Natural killer cell (primary cell): ENCODE results near the gene PLEKHF1. TPM values are rescaled to one million over a fixed set of nuclear protein-coding genes. Genes with fewer than 3 reads are reported as not detected.
"Not testable (repeated sequence)": the region's sequence is repeated elsewhere in the genome, so short reads cannot be mapped to it uniquely, and the experiment has no call there.

Source experiments
- ATAC-seq, 3 donors: fragments of 150-1000 bp in 2 of 3; fragments of 200-7000 bp in 1 of 3; cut with Tn5 transposase; 1 replicate in 1 of 3; 2 replicates in 2 of 3; pipeline ENCODE4 v1.10.0; 2021; ENCODE audit warnings: mild to moderate bottlenecking in 2 of 3, moderate library complexity in 2 of 3
- DNase-seq, 2 donors: peaks; one replicate each; pipeline versions ENCODE4 v3.0.0 to v3.0.0-alpha.2; 2013 to 2021; ENCODE audit warnings: mixed read lengths in 1 of 2
- H3K27ac ChIP-seq: one replicate; pipeline ENCODE4 v1.5.1; 2013; ENCODE audit warnings: mild to moderate bottlenecking, low read length
- H3K27me3 ChIP-seq: one replicate; pipeline ENCODE4 v1.6.1; 2013; ENCODE audit warnings: low read length; ENCODE audit not compliant: control insufficient read depth, insufficient read depth
- H3K36me3 ChIP-seq: one replicate; pipeline ENCODE4 v1.6.1; 2013; ENCODE audit warnings: low read length; ENCODE audit not compliant: control insufficient read depth, insufficient read depth
- H3K4me1 ChIP-seq: one replicate; pipeline ENCODE4 v1.6.1; 2013; ENCODE audit warnings: low read length; ENCODE audit not compliant: control insufficient read depth, insufficient read depth
- H3K4me3 ChIP-seq: one replicate; pipeline ENCODE4 v1.5.1; 2013; ENCODE audit warnings: low read length
- H3K9me3 ChIP-seq: one replicate; pipeline ENCODE4 v1.6.1; 2013; ENCODE audit warnings: low read length; ENCODE audit not compliant: control insufficient read depth, insufficient read depth
- H3K27ac Mint-ChIP-seq, 2 donors: one replicate each; pipeline ENCODE4 v1.8.0; 2022; ENCODE audit warnings: mild to moderate bottlenecking in 2 of 2, mixed read lengths in 2 of 2, moderate library complexity in 1 of 2
- H3K27me3 Mint-ChIP-seq, 2 donors: one replicate each; pipeline ENCODE4 v1.8.0; 2022; ENCODE audit warnings: low read depth in 2 of 2, mixed read lengths in 2 of 2
- H3K36me3 Mint-ChIP-seq: one replicate; pipeline ENCODE4 v1.8.0; 2022; ENCODE audit warnings: mixed read lengths
- H3K4me1 Mint-ChIP-seq, 2 donors: one replicate each; pipeline ENCODE4 v1.8.0; 2022; ENCODE audit warnings: mixed read lengths in 2 of 2
- H3K4me3 Mint-ChIP-seq: one replicate; pipeline ENCODE4 v1.8.0; 2022; ENCODE audit warnings: mild to moderate bottlenecking, moderate library complexity, mixed read lengths
- H3K9me3 Mint-ChIP-seq, 2 donors: one replicate each; pipeline ENCODE4 v1.8.0; 2022; ENCODE audit warnings: mixed read lengths in 2 of 2
- CTCF ChIP-seq: fragments of 200-600 bp; IDR thresholded peaks from one replicate; pipeline ENCODE4 v1.8.0; 2022; ENCODE audit warnings: antibody characterized with exemption
- WGBS: methylation state at CpG from one replicate; pipeline ENCODE4 v1.1.7; 2013; ENCODE audit warnings: missing lambda C conversion rate; ENCODE audit not compliant: insufficient coverage; 5-methylcytosine and 5-hydroxymethylcytosine counted together
- intact Hi-C: fragments of 100-400 bp; cut with micrococcal nuclease; formaldehyde crosslinking; loops from one replicate; pipeline ENCODE4 v1.14.2; 2022
- total RNA-seq, 4 donors: library from RNA; stranded (reverse); fragments of 120-200 nt in 1 of 4; gene quantifications; one replicate each; pipeline versions ENCODE4 v1.2.3 to v1.2.4, GENCODE V29; 2013 to 2022

PLEKHF1 gene
- total RNA-seq, 3 donors from 2014 or later (not counting 1 experiment from before 2014, with no cell fraction given): 53.0 to 81.8 (median 53.8) TPM

GRCh38 chr19:29708554-29709439, 43.5 kb downstream of the PLEKHF1 start:
- no peak for ATAC-seq
- DNase-seq: no peak
- H3K36me3 Mint-ChIP-seq: no peaks in the 10 kb centered on the region

GRCh38 chr19:29709440-29709798, 44.2 kb downstream of the PLEKHF1 start:
- H3K27me3 Mint-ChIP-seq, H3K4me3 Mint-ChIP-seq, H3K27ac ChIP-seq, intact Hi-C loops, H3K9me3 ChIP-seq, H3K27me3 ChIP-seq, H3K9me3 Mint-ChIP-seq, DNase-seq, ATAC-seq, H3K4me3 ChIP-seq, H3K36me3 Mint-ChIP-seq: not testable (repeated sequence)
- H3K36me3 ChIP-seq: peaks cover 35% of the 10 kb centered on the region
- peaks cover 49% of the 10 kb centered on the region for H3K4me1 ChIP-seq
- Mint-ChIP-seq H3K4me1 (peaks cover 63 to 65% of the 10 kb centered on the region in 2 donors), H3K27ac (peak overlapping the region; percentile 74 to 75)
- WGBS: 92% methylated on average over 2 of the region's 2 CpGs

More at GRCh38 chr19:29708554-29709439, 43.5 kb downstream of the PLEKHF1 start:
- Histone ChIP-seq H3K27ac (no peak overlapping the region), H3K27me3 (no peaks in the 10 kb centered on the region), H3K36me3 (peaks cover 38% of the 10 kb centered on the region), H3K4me3 (no peak overlapping the region), H3K9me3 (no peaks in the 10 kb centered on the region), H3K4me1 (peaks cover 43% of the 10 kb centered on the region)
- peak overlapping the region; percentile 73 to 75 for H3K27ac Mint-ChIP-seq
- no peak for TF ChIP-seq CTCF
- no peaks in the 10 kb centered on the region for H3K27me3 Mint-ChIP-seq
- peaks cover 57 to 59% of the 10 kb centered on the region in 2 donors for H3K4me1 Mint-ChIP-seq
- no peaks in the 10 kb centered on the region for H3K9me3 Mint-ChIP-seq
- intact Hi-C loops: no loop called here
- 93% methylated on average over 18 of the region's 18 CpGs for WGBS
- H3K4me3 Mint-ChIP-seq: peak overlapping the region; percentile 51

- Histone ChIP-seq H3K27me3 (no peaks in the 10 kb centered on the region), H3K4me1 (peaks cover 63% of the 10 kb centered on the region), H3K36me3 (peaks cover 18% of the 10 kb centered on the region), H3K27ac (peak overlapping the region; percentile 48), H3K9me3 (no peaks in the 10 kb centered on the region), H3K4me3 (peak overlapping the region; percentile 6)
- Mint-ChIP-seq H3K27me3 (no peaks in the 10 kb centered on the region), H3K4me3 (peak overlapping the region; percentile 87), H3K4me1 (peaks cover 72 to 73% of the 10 kb centered on the region in 2 donors), H3K27ac (peak overlapping the region; percentile 75 to 88), H3K9me3 (no peaks in the 10 kb centered on the region), H3K36me3 (no peaks in the 10 kb centered on the region)
- intact Hi-C loops: loop anchor here (2.0 kb wide), 1 partner anchor 39 kb away; no protein-coding TSS in a partner anchor
- WGBS: 49% methylated on average over 6 of the region's 6 CpGs
- TF ChIP-seq CTCF: no peak
- DNase-seq (peak in 1 of 2 donors; percentile 54), ATAC-seq (no peak)
Measured at GRCh38 chr19:29711584-29712132, 46.4 kb downstream of the PLEKHF1 start.
